Bladder microvascular endothelial cell (primary cell): ENCODE measurements around the gene RAB33A. TPM values are rescaled to one million over a fixed set of nuclear protein-coding genes. Genes with fewer than 3 reads are reported as not detected.

Source experiments
- total RNA-seq: library from RNA; depleted of rRNA; stranded (reverse); fragments of >200 nt; gene quantifications from 2 replicates; pipeline ENCODE4 v1.2.3, GENCODE V29; 2014

Gene RAB33A
- total RNA-seq = 0.19 and 0.49 TPM in 2 replicates

DNA sequence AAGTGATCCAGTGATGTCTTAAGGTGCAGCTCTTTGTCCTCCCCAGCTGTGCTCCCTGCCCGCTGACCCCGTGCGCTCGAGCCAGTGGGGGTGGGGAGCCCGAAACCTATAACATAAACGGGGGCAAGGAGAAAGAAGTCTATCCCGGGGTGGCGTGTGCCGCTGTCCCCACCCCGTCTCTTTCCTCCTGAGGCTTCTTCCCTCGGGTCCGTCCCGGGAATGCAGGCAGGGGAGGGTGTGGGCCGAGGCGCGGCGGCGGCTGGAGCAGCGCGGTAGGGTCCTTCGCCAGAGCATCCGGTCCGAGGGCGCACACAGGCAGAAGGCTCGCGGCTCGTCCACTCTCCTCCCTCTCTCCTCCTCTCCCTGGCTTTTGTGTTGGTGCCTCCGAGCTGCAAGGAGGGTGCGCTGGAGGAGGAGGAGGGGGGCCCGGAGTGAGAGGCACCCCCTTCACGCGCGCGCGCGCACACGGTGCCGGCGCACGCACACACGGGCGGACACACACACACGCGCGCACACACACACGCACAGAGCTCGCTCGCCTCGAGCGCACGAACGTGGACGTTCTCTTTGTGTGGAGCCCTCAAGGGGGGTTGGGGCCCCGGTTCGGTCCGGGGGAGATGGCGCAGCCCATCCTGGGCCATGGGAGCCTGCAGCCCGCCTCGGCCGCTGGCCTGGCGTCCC, at the start of gene RAB33A:
Gene RAB33A (plus strand): TSS at position 517 of the 681 bp plus-strand sequence. CDS start 101 bp downstream, at position 618.

DNA sequence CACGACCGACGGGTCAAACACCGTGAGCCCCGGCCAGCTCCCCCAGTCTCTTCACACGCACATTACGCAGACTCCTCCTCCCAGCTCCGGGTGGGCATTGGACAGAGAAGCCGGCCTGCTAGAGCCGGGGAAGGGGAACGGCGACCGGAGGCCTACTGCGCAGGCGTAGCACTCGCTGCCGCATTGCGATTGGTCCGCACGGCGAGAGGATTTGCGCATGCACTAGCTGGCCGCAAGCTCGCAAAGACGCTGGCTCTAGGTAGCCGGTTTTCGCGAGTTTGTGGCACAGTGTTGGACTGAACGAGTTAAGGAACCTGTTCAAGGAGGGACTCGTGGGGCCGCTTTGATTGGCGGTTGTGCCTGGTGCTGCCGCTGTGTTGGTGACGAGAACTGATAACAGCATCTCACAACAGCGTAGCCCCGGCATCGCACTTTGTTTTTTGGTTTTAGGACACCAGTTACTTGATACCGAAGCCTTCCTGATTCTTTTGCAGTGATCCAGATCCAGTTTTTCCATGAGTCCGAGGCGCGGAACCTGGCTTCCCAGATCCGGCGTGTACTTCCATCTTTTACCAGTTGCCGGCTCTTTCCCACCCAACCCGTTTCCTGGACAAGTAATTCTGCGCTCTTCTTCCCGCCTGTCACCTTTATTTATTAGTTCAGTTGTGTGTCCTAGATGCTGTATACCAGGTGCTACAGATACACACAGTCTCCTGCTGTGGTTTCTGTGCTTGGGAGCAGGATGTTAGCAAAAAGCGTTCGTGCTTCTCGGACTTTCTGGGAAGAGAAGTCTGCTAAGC, 5.9 kb upstream of the RAB33A start, which contains the start of gene AIFM1:
Gene AIFM1 (minus strand): TSS at position 139 of the 800 bp plus-strand sequence. CDS start 185 bp downstream, outside the sequence.

Other genes with a start within 250 kb of the RAB33A start
- gene BCORL1, start 189.3 kb upstream of the RAB33A start, total RNA-seq = 2.4 and 5.7 TPM in 2 replicates
- 11.2 and 21.6 TPM in 2 replicates for gene ELF4, start 61.5 kb upstream of the RAB33A start, total RNA-seq
- 17.2 and 23.1 TPM in 2 replicates for gene AIFM1, start 6.1 kb upstream of the RAB33A start, total RNA-seq
- 1.3 and 2.8 TPM in 2 replicates for gene ZNF280C, start 96.9 kb downstream of the RAB33A start, total RNA-seq
- gene SLC25A14, start 168.0 kb downstream of the RAB33A start, total RNA-seq = 5.2 and 9.5 TPM in 2 replicates
- gene GPR119, start 213.7 kb downstream of the RAB33A start, total RNA-seq = not detected in 2 replicates
- gene RBMX2, start 230.0 kb downstream of the RAB33A start, total RNA-seq = 22.3 and 25.7 TPM in 2 replicates